ENCODE data around the gene MLLT10. TPM values are rescaled to one million over a fixed set of nuclear protein-coding genes. Genes with fewer than 3 reads are reported as not detected.
"Not testable (repeated sequence)": the region's sequence is repeated elsewhere in the genome, so short reads cannot be mapped to it uniquely, and the experiment has no call there.

The MLLT10 gene
- total RNA-seq, 1 donor from 2014 or later = 50.9 TPM

- peak overlapping the region; percentile 81 for H3K4me3 Mint-ChIP-seq (ENCODE audit: unreplicated experiment)
- peak overlapping the region; percentile 62 for H3K27ac Mint-ChIP-seq (ENCODE audit: unreplicated experiment)
- H3K36me3 Mint-ChIP-seq (ENCODE audit: unreplicated experiment) = no peaks in the 10 kb centered on the region
- H3K27me3 Mint-ChIP-seq (ENCODE audit: unreplicated experiment) = peaks cover 8% of the 10 kb centered on the region
- peaks cover 11% of the 10 kb centered on the region for H3K9me3 Mint-ChIP-seq (ENCODE audit: unreplicated experiment)
- peaks cover 13% of the 10 kb centered on the region for H3K4me1 Mint-ChIP-seq (ENCODE audit: low read depth, unreplicated experiment)
- no peak for DNase-seq
- no peak for TF ChIP-seq CTCF (IDR thresholded peaks at IDR 0.05; ENCODE audit: partially characterized antibody, unreplicated experiment)
Observed at GRCh38 chr10:21535494-21535965, 1.5 kb downstream of the MLLT10 start.

GRCh38 chr10:21535976-21536375, 1.9 kb downstream of the MLLT10 start:
- Mint-ChIP-seq H3K27ac (ENCODE audit: unreplicated experiment) (peak overlapping the region; percentile 62), H3K4me1 (ENCODE audit: low read depth, unreplicated experiment) (peaks cover 13% of the 10 kb centered on the region), H3K4me3 (ENCODE audit: unreplicated experiment) (peak overlapping the region; percentile 81), H3K9me3 (ENCODE audit: unreplicated experiment) (peaks cover 11% of the 10 kb centered on the region)
- not testable (repeated sequence) for DNase-seq; H3K27me3 Mint-ChIP-seq (ENCODE audit: unreplicated experiment); H3K36me3 Mint-ChIP-seq (ENCODE audit: unreplicated experiment)

GRCh38 chr10:21536874-21537273, 2.8 kb downstream of the MLLT10 start:
- H3K4me3 Mint-ChIP-seq (ENCODE audit: unreplicated experiment) = no peak overlapping the region
- no peak for DNase-seq
- H3K27me3 Mint-ChIP-seq (ENCODE audit: unreplicated experiment) = peaks cover 8% of the 10 kb centered on the region
- H3K9me3 Mint-ChIP-seq (ENCODE audit: unreplicated experiment) = peaks cover 15% of the 10 kb centered on the region
- no peak for TF ChIP-seq CTCF (IDR thresholded peaks at IDR 0.05; ENCODE audit: partially characterized antibody, unreplicated experiment)
- peaks cover 13% of the 10 kb centered on the region for H3K4me1 Mint-ChIP-seq (ENCODE audit: low read depth, unreplicated experiment)
- peaks cover 4% of the 10 kb centered on the region for H3K36me3 Mint-ChIP-seq (ENCODE audit: unreplicated experiment)
- H3K27ac Mint-ChIP-seq (ENCODE audit: unreplicated experiment) = no peak overlapping the region

- H3K4me3 Mint-ChIP-seq (ENCODE audit: unreplicated experiment); H3K9me3 Mint-ChIP-seq (ENCODE audit: unreplicated experiment); DNase-seq; H3K27me3 Mint-ChIP-seq (ENCODE audit: unreplicated experiment); H3K27ac Mint-ChIP-seq (ENCODE audit: unreplicated experiment); H3K4me1 Mint-ChIP-seq (ENCODE audit: low read depth, unreplicated experiment): not testable (repeated sequence)
- H3K36me3 Mint-ChIP-seq (ENCODE audit: unreplicated experiment) = peaks cover 17% of the 10 kb centered on the region
Observed at GRCh38 chr10:21540701-21541100, 6.7 kb downstream of the MLLT10 start.

GRCh38 chr10:21547246-21547645, 13.2 kb downstream of the MLLT10 start:
- Mint-ChIP-seq H3K9me3 (ENCODE audit: unreplicated experiment) (no peaks in the 10 kb centered on the region), H3K27ac (ENCODE audit: unreplicated experiment) (no peak overlapping the region), H3K4me1 (ENCODE audit: low read depth, unreplicated experiment) (peaks cover 4% of the 10 kb centered on the region), H3K4me3 (ENCODE audit: unreplicated experiment) (no peak overlapping the region), H3K36me3 (ENCODE audit: unreplicated experiment) (peaks cover 11% of the 10 kb centered on the region), H3K27me3 (ENCODE audit: unreplicated experiment) (no peaks in the 10 kb centered on the region)
- no peak for TF ChIP-seq CTCF (IDR thresholded peaks at IDR 0.05; ENCODE audit: partially characterized antibody, unreplicated experiment)
- DNase-seq = no peak

- TF ChIP-seq CTCF (IDR thresholded peaks at IDR 0.05; ENCODE audit: partially characterized antibody, unreplicated experiment) = no peak
- Mint-ChIP-seq H3K36me3 (ENCODE audit: unreplicated experiment) (no peaks in the 10 kb centered on the region), H3K27ac (ENCODE audit: unreplicated experiment) (peak overlapping the region; percentile 94), H3K4me3 (ENCODE audit: unreplicated experiment) (peak overlapping the region; percentile 14), H3K4me1 (ENCODE audit: low read depth, unreplicated experiment) (peaks cover 14% of the 10 kb centered on the region), H3K27me3 (ENCODE audit: unreplicated experiment) (no peaks in the 10 kb centered on the region), H3K9me3 (ENCODE audit: unreplicated experiment) (peaks cover 6% of the 10 kb centered on the region)
- no peak for DNase-seq
Observed at GRCh38 chr10:21552638-21553037, 18.6 kb downstream of the MLLT10 start.
